ENCODE results near the gene RET. TPM values are rescaled to one million over a fixed set of nuclear protein-coding genes. Genes with fewer than 3 reads are reported as not detected.

The RET gene
- total and polyA plus RNA-seq, 2 of the 8 experiments (the other 6 are each of a cell fraction or from before 2014, with no cell fraction given): 6.7 to 8.4 TPM

GRCh38 chr10:43153901-43154300 lies 77.0 kb downstream of the RET start:
- Histone ChIP-seq H3K9me3 (ENCODE audit: insufficient read depth in 2 of 2, low read depth in 1 of 2, low read length in 1 of 2) (no peaks in the 10 kb centered on the region; a peak in 1 of 4 replicates), H2BK15ac (ENCODE audit: low read length) (no peak overlapping the region), H2AFZ (ENCODE audit: low read length) (no peak overlapping the region), H2BK120ac (replicated peaks; ENCODE audit: low read depth, low read length) (no peak overlapping the region), H3K27me3 (replicated peaks in 1 of 4; ENCODE audit: control insufficient read depth in 3 of 4, extremely low read depth in 1 of 4, insufficient read depth in 3 of 4, low read length in 3 of 4) (no peaks in the 10 kb centered on the region), H3K79me2 (ENCODE audit: control insufficient read depth in 1 of 2, insufficient read depth in 2 of 2, low read length in 2 of 2) (0 out of 4 replicates have a peak, but pooled peaks cover 0 to 6% of the 10 kb centered on the region in 2 experiments), H3K36me3 (ENCODE audit: control insufficient read depth in 2 of 4, insufficient read depth in 4 of 4, low read length in 3 of 4) (no peaks in the 10 kb centered on the region), H3K4ac (replicated peaks; ENCODE audit: insufficient read length, low read depth, low read length) (no peak overlapping the region), H2BK12ac (ENCODE audit: low read depth, low read length) (no peak overlapping the region), H4K91ac (replicated peaks; ENCODE audit: insufficient read length, low read length) (no peak overlapping the region), H3K4me1 (replicated peaks in 1 of 4; ENCODE audit: control insufficient read depth in 3 of 4, insufficient read depth in 4 of 4, low read length in 3 of 4) (no peaks in the 10 kb centered on the region), H3K79me1 (ENCODE audit: low read depth, low read length) (no peaks in the 10 kb centered on the region), H3K27ac (ENCODE audit: low read depth, low read length) (no peak overlapping the region), H3K4me2 (ENCODE audit: insufficient read depth in 1 of 2, low read depth in 2 of 2, low read length in 2 of 2) (no peak overlapping the region), H4K20me1 (replicated peaks in 1 of 2; ENCODE audit: control insufficient read depth in 1 of 2, insufficient read depth in 2 of 2, low read length in 2 of 2) (peaks cover 0 to 2% of the 10 kb centered on the region in 2 experiments), H3K18ac (ENCODE audit: extremely low read depth, low read length) (no peak overlapping the region), H3K14ac (ENCODE audit: insufficient read length) (no peak overlapping the region), H3K9ac (replicated peaks in 1 of 4; ENCODE audit: extremely low read depth in 1 of 4, low read depth in 3 of 4, low read length in 3 of 4) (no peak overlapping the region), H3K23ac (ENCODE audit: insufficient read length) (no peak overlapping the region), H3K4me3 (ENCODE audit: extremely low read depth in 1 of 4, insufficient read depth in 2 of 4, low read depth in 3 of 4, low read length in 4 of 4) (no peak overlapping the region), H2AK5ac (ENCODE audit: low read depth, low read length) (no peak overlapping the region), H2BK5ac (ENCODE audit: low read depth, low read length) (no peak overlapping the region), H3K56ac (replicated peaks; ENCODE audit: insufficient read length, low read depth, low read length) (no peak overlapping the region), H2BK20ac (ENCODE audit: low read length) (no peak overlapping the region), H3K23me2 (ENCODE audit: low read depth, low read length) (no peaks in the 10 kb centered on the region), H4K8ac (ENCODE audit: extremely low read depth, insufficient read depth, low read length) (no peak overlapping the region), H4K5ac (ENCODE audit: insufficient read length, low read depth, low read length) (no peak overlapping the region)
- TF ChIP-seq GTF2F1 (IDR thresholded peaks at IDR 0.05; ENCODE audit: borderline replicate concordance, low read depth, low read length) (no peak), RBBP5 (IDR thresholded peaks at IDR 0.05; ENCODE audit: borderline replicate concordance, low read depth, low read length) (no peak), HDAC2 (IDR thresholded peaks at IDR 0.05; ENCODE audit: borderline replicate concordance in 1 of 2, low read depth in 2 of 2, low read length in 2 of 2) (no peak)
- POLR2A ChIA-PET (ENCODE audit: partially characterized antibody): no interaction called here
- DNase-seq (ENCODE audit: low read depth in 1 of 2, low spot score in 2 of 2) (no peak), FAIRE-seq (no peak)
- CTCF ChIA-PET (ENCODE audit: partially characterized antibody): interaction anchor here (1.1 to 1.6 kb wide), 4 partner anchors 16 to 75 kb away, joined by 3 to 5 read pairs (median 4); no protein-coding TSS in a partner anchor
- WGBS, 2 experiments (ENCODE audit: extremely low coverage in 1 of 2, insufficient coverage in 1 of 2, insufficient read length in 1 of 2, insufficient replicate concordance in 2 of 2, low coverage in 1 of 2, low lambda C conversion rate in 2 of 2, missing lambda C conversion rate in 1 of 2): 84% methylated on average over 2 of the region's 2 CpGs; no CpG with 5 or more reads in 1 of the 2 experiments

Data from H1 (cell line).